Tibial nerve (tissue), 4 donors: ENCODE measurements around the gene SH3RF3.

Source experiments
- CTCF ChIP-seq, 5 experiments: fragments of 200-600 bp in 3 of 5; fragments of 450-650 bp in 2 of 5; sonication (generic) in 3 of 5; IDR thresholded peaks; one replicate each; pipeline ENCODE4 v1.5.1; 2016 to 2019; ENCODE audit warnings: antibody characterized with exemption in 5 of 5, mild to moderate bottlenecking in 3 of 5, moderate library complexity in 2 of 5
- EP300 ChIP-seq, 2 donors: sonication (generic); formaldehyde crosslinking; IDR thresholded peaks; one replicate each; pipeline ENCODE4 v1.6.1; 2017; ENCODE audit warnings: antibody characterized with exemption in 2 of 2, mild to moderate bottlenecking in 1 of 2
- POLR2A ChIP-seq, 2 donors: fragments of 450-650 bp; IDR thresholded peaks; one replicate each; pipeline ENCODE4 v1.6.1; 2017; ENCODE audit warnings: antibody characterized with exemption in 2 of 2, mild to moderate bottlenecking in 2 of 2, moderate library complexity in 2 of 2

- TF ChIP-seq CTCF (IDR thresholded peaks at IDR 0.05) (no peak), POLR2A (IDR thresholded peaks at IDR 0.05) (no peak), EP300 (IDR thresholded peaks at IDR 0.05) (no peak)
Measured at GRCh38 chr2:109428841-109429566, 300.0 kb downstream of the SH3RF3 start.
